ENCODE measurements around the gene ZNF268. TPM values are rescaled to one million over a fixed set of nuclear protein-coding genes. Genes with fewer than 3 reads are reported as not detected.

Gene ZNF268
- total RNA-seq (2021): 37.6 and 38.2 TPM in 2 replicates
- long read RNA-seq, full-length matches to known transcripts: 198 of 259 reads
- long read RNA-seq, partial matches to known transcripts: 4 of 259 reads
- long read RNA-seq, other reads (novel, unspliced or antisense): 57 of 259 reads

DNA sequence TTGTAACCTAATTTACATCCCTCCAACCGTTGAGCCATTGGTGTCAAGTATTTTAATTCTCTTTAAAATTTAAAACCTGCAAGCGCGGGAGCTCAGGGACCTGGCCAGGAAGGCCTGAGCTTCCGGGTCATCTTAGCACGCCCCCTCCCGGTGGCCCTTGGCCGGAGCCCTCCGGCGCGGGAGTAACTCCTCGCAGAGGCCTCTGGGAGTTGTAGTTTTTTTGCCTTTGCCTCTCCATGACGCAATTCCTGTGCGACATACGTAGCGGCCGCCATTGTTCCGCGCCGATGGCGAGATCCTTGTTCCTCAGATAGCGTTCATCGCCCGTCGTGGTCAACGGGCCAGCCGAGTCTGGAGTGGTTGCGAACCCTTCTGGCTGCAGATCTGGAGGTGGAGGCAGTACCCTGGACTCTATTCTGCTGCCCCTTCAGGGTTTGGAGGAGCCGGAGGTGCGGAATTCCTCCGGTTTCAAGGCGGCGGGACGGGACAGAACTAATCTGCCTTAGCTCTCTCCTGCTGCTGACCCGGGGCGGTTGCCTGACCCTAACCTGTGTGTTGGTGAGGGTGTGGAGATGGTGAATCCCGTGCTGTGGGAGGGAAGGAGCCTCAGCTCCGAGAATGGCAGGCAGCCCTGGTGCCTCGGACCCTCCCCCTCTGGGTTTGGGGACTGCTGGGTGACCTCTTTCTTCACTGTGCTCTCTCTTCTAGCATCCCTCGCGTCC lies at the start of gene ZNF268:
TSS of gene ZNF268 (plus strand) at position 258 of the 722 bp plus-strand sequence. CDS start 503 bp downstream, outside the sequence.
- Histone ChIP-seq H2BK120ac (ENCODE audit: low read depth, low read length, poor library complexity, severe bottlenecking) (no peak within 1 kb of the TSS), H3K4me1 (ENCODE audit: insufficient read depth, low read length) (no peaks in the 10 kb centered on the region), H3K18ac (ENCODE audit: insufficient read length, low read depth, low read length) (peak within 1 kb of the TSS; percentile 52), H4K8ac (replicated peaks; ENCODE audit: insufficient read length, low read depth, low read length) (no peak within 1 kb of the TSS), H3K23me2 (ENCODE audit: insufficient read length, low read depth, low read length, poor library complexity, severe bottlenecking) (no peaks in the 10 kb centered on the region), H3K4ac (ENCODE audit: low read depth, low read length) (no peak within 1 kb of the TSS), H2BK15ac (ENCODE audit: low read depth, low read length) (no peak within 1 kb of the TSS), H2BK12ac (ENCODE audit: insufficient read length, low read depth, low read length) (no peak within 1 kb of the TSS), H4K91ac (ENCODE audit: insufficient read length, low read depth, low read length) (no peak within 1 kb of the TSS), H4K5ac (ENCODE audit: insufficient read length, low read depth, low read length) (peak within 1 kb of the TSS; percentile 50), H3K9ac (ENCODE audit: extremely low read depth, insufficient read length, low read length) (peak within 1 kb of the TSS; percentile 78), H3K79me1 (ENCODE audit: insufficient read depth, low read depth, low read length, poor library complexity, severe bottlenecking) (no peaks in the 10 kb centered on the region), H3K14ac (ENCODE audit: insufficient read depth, low read length) (peak within 1 kb of the TSS; percentile 86), H3K27me3 (ENCODE audit: insufficient read depth, low read length) (no peaks in the 10 kb centered on the region), H3K4me2 (ENCODE audit: insufficient read depth, insufficient read length, low read length) (peak within 1 kb of the TSS; percentile 64), H3K23ac (ENCODE audit: insufficient read length, low read depth, low read length) (no peak within 1 kb of the TSS), H3K79me2 (ENCODE audit: insufficient read depth, low read length) (no peaks in the 10 kb centered on the region), H4K20me1 (ENCODE audit: control insufficient read depth, insufficient read depth, insufficient read length) (no peaks in the 10 kb centered on the region), H3K27ac (ENCODE audit: insufficient read length, low read depth, low read length) (no peak within 1 kb of the TSS), H3T11ph (ENCODE audit: low read length) (no peak within 1 kb of the TSS), H3K9me3 (ENCODE audit: control insufficient read depth, low read depth, low read length) (peaks cover 50% of the 10 kb centered on the region), H2BK20ac (ENCODE audit: low read depth, low read length, poor library complexity, severe bottlenecking) (no peak within 1 kb of the TSS), H3K56ac (ENCODE audit: insufficient read length, low read depth, low read length) (no peak within 1 kb of the TSS), H2BK5ac (ENCODE audit: insufficient read length, low read length) (no peak within 1 kb of the TSS), H2AFZ (ENCODE audit: low read length) (no peak within 1 kb of the TSS), H2AK5ac (ENCODE audit: insufficient read length, low read length) (no peak within 1 kb of the TSS)
- TF ChIP-seq, protein P1, sequence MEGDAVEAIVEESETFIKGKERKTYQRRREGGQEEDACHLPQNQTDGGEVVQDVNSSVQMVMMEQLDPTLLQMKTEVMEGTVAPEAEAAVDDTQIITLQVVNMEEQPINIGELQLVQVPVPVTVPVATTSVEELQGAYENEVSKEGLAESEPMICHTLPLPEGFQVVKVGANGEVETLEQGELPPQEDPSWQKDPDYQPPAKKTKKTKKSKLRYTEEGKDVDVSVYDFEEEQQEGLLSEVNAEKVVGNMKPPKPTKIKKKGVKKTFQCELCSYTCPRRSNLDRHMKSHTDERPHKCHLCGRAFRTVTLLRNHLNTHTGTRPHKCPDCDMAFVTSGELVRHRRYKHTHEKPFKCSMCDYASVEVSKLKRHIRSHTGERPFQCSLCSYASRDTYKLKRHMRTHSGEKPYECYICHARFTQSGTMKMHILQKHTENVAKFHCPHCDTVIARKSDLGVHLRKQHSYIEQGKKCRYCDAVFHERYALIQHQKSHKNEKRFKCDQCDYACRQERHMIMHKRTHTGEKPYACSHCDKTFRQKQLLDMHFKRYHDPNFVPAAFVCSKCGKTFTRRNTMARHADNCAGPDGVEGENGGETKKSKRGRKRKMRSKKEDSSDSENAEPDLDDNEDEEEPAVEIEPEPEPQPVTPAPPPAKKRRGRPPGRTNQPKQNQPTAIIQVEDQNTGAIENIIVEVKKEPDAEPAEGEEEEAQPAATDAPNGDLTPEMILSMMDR (conservative IDR thresholded peaks at IDR 0.05): peak; percentile 95
- peak; percentile 97 for DNase-seq
- peaks cover 86 to 88% of the 10 kb centered on the region in 2 experiments for H3K9me3 Mint-ChIP-seq
- WGBS (ENCODE audit: extremely low coverage, insufficient read length, low lambda C conversion rate): no CpG with 5 or more reads among the region's 40 CpGs
- H3K36me3 Mint-ChIP-seq (ENCODE audit: insufficient read depth in 1 of 3, low read depth in 3 of 3): peaks cover 59 to 68% (median 66%) of the 10 kb centered on the region in 3 experiments
- peak within 1 kb of the TSS; percentile 92 to 98 (median 97) for H3K27ac Mint-ChIP-seq
- H3K27me3 Mint-ChIP-seq (ENCODE audit: low read depth): peaks cover 1% of the 10 kb centered on the region
- peak within 1 kb of the TSS; percentile 94 to 97 for H3K4me3 Mint-ChIP-seq
- H3K4me1 Mint-ChIP-seq: peaks cover 0 to 8% of the 10 kb centered on the region in 2 experiments; a peak in 1 of 4 replicates
